ENCODE data around the gene KLHL3. TPM values are rescaled to one million over a fixed set of nuclear protein-coding genes. Genes with fewer than 3 reads are reported as not detected.

The KLHL3 gene
- total and polyA plus RNA-seq, 4 donors, result 0.91 to 8.8 (median 3.7) TPM

- under 1% methylated on average over 45 of the region's 45 CpGs for WGBS
- DNase-seq (ENCODE audit: low spot score), result no peak
- Histone ChIP-seq H3K9me3 (ENCODE audit: control insufficient read depth in 4 of 4, low read length in 3 of 4) (no peaks in the 10 kb centered on the region), H3K9ac (ENCODE audit: low read depth in 1 of 2, low read length in 2 of 2) (peak overlapping the region; percentile 93 to 95), H3K4me3 (ENCODE audit: low read depth in 1 of 3, low read length in 3 of 3) (peak overlapping the region; percentile 73 to 79 (median 73)), H3K27me3 (ENCODE audit: control insufficient read depth in 4 of 4, insufficient read depth in 4 of 4, low read length in 3 of 4) (no peaks in the 10 kb centered on the region), H3K27ac (ENCODE audit: low read depth in 1 of 2, low read length in 2 of 2) (peak overlapping the region; percentile 99 to 100), H3K36me3 (ENCODE audit: control insufficient read depth in 4 of 4, insufficient read depth in 3 of 4, low read depth in 1 of 4, low read length in 3 of 4) (no peaks in the 10 kb centered on the region), H3K4me1 (ENCODE audit: control insufficient read depth in 4 of 4, insufficient read depth in 4 of 4, low read length in 3 of 4) (peaks cover 3 to 25% (median 15%) of the 10 kb centered on the region in 4 donors)
- no peak for TF ChIP-seq ZBTB33 (IDR thresholded peaks at IDR 0.05)
- peak; percentile 79 for TF ChIP-seq YY1 (IDR thresholded peaks at IDR 0.05)
These were observed 17.9 kb upstream of the KLHL3 start for GRCh38 chr5:137753691-137754187.

GRCh38 chr5:137752905-137753690, 17.2 kb upstream of the KLHL3 start:
- peak; percentile 59 for DNase-seq (ENCODE audit: low spot score)
- peak overlapping the region; percentile 93 to 95 for H3K9ac ChIP-seq (ENCODE audit: low read depth in 1 of 2, low read length in 2 of 2)
- peak overlapping the region; percentile 99 to 100 for H3K27ac ChIP-seq (ENCODE audit: low read depth in 1 of 2, low read length in 2 of 2)
- WGBS, result under 1% methylated on average over 63 of the region's 63 CpGs
- no peaks in the 10 kb centered on the region for H3K27me3 ChIP-seq (ENCODE audit: control insufficient read depth in 4 of 4, insufficient read depth in 4 of 4, low read length in 3 of 4)
- TF ChIP-seq TAF1 (conservative IDR thresholded peaks at IDR 0.05) (no peak), MAX (IDR thresholded peaks at IDR 0.05) (no peak), GABPA (IDR thresholded peaks at IDR 0.05 in 1 of 2, conservative IDR thresholded peaks at IDR 0.05 in 1 of 2) (no peak)
- H3K36me3 ChIP-seq (ENCODE audit: control insufficient read depth in 4 of 4, insufficient read depth in 3 of 4, low read depth in 1 of 4, low read length in 3 of 4), result no peaks in the 10 kb centered on the region
- peak overlapping the region; percentile 73 to 79 (median 73) for H3K4me3 ChIP-seq (ENCODE audit: low read depth in 1 of 3, low read length in 3 of 3)
- no peaks in the 10 kb centered on the region for H3K9me3 ChIP-seq (ENCODE audit: control insufficient read depth in 4 of 4, low read length in 3 of 4)
- H3K4me1 ChIP-seq (ENCODE audit: control insufficient read depth in 4 of 4, insufficient read depth in 4 of 4, low read length in 3 of 4), result peaks cover 3 to 30% (median 18%) of the 10 kb centered on the region in 4 donors

GRCh38 chr5:137751869-137752491, 16.1 kb upstream of the KLHL3 start:
- Histone ChIP-seq H3K4me1 (ENCODE audit: control insufficient read depth in 4 of 4, insufficient read depth in 4 of 4, low read length in 3 of 4) (peaks cover 3 to 33% (median 19%) of the 10 kb centered on the region in 4 donors), H3K36me3 (ENCODE audit: control insufficient read depth in 4 of 4, insufficient read depth in 3 of 4, low read depth in 1 of 4, low read length in 3 of 4) (no peaks in the 10 kb centered on the region), H3K27me3 (ENCODE audit: control insufficient read depth in 4 of 4, insufficient read depth in 4 of 4, low read length in 3 of 4) (no peaks in the 10 kb centered on the region), H3K9me3 (ENCODE audit: control insufficient read depth in 4 of 4, low read length in 3 of 4) (no peaks in the 10 kb centered on the region), H3K27ac (ENCODE audit: low read depth in 1 of 2, low read length in 2 of 2) (peak overlapping the region in 1 of 2 donors; percentile 52), H3K9ac (ENCODE audit: low read depth in 1 of 2, low read length in 2 of 2) (peak overlapping the region; percentile 18 to 75), H3K4me3 (ENCODE audit: low read depth in 1 of 3, low read length in 3 of 3) (peak overlapping the region; percentile 61 to 73 (median 73))
- WGBS, result 2% methylated on average over 7 of the region's 7 CpGs
- no peak for DNase-seq (ENCODE audit: low spot score)
- TF ChIP-seq YY1 (IDR thresholded peaks at IDR 0.05), result peak; percentile 40
- no peak for TF ChIP-seq HNF4G (IDR thresholded peaks at IDR 0.05)
- no peak for TF ChIP-seq REST (IDR thresholded peaks at IDR 0.05)
- no peak for TF ChIP-seq NR2F2 (IDR thresholded peaks at IDR 0.05)
- no peak for TF ChIP-seq MAX (IDR thresholded peaks at IDR 0.05)
- TF ChIP-seq FOXA2 (IDR thresholded peaks at IDR 0.05), result no peak
- no peak for TF ChIP-seq HNF4A (conservative IDR thresholded peaks at IDR 0.05)
- peak; percentile 68 to 75 for TF ChIP-seq RAD21 (IDR thresholded peaks at IDR 0.05)
- peak in 1 of 2 donors; percentile 18 for TF ChIP-seq RXRA (IDR thresholded peaks at IDR 0.05)
- TF ChIP-seq EGR1 (IDR thresholded peaks at IDR 0.05; ENCODE audit: low read depth in 2 of 2), result no peak
- TF ChIP-seq CTCF (IDR thresholded peaks at IDR 0.05; ENCODE audit: low read depth, low read length, missing input control), result peak; percentile 66
- no peak for TF ChIP-seq ZBTB33 (IDR thresholded peaks at IDR 0.05)
- TF ChIP-seq GABPA (IDR thresholded peaks at IDR 0.05 in 1 of 2, conservative IDR thresholded peaks at IDR 0.05 in 1 of 2), result no peak
- TF ChIP-seq TAF1 (conservative IDR thresholded peaks at IDR 0.05), result no peak

Data from liver (tissue), 9 donors.